Measurements from ENCODE around the gene UQCR11.

DNA sequence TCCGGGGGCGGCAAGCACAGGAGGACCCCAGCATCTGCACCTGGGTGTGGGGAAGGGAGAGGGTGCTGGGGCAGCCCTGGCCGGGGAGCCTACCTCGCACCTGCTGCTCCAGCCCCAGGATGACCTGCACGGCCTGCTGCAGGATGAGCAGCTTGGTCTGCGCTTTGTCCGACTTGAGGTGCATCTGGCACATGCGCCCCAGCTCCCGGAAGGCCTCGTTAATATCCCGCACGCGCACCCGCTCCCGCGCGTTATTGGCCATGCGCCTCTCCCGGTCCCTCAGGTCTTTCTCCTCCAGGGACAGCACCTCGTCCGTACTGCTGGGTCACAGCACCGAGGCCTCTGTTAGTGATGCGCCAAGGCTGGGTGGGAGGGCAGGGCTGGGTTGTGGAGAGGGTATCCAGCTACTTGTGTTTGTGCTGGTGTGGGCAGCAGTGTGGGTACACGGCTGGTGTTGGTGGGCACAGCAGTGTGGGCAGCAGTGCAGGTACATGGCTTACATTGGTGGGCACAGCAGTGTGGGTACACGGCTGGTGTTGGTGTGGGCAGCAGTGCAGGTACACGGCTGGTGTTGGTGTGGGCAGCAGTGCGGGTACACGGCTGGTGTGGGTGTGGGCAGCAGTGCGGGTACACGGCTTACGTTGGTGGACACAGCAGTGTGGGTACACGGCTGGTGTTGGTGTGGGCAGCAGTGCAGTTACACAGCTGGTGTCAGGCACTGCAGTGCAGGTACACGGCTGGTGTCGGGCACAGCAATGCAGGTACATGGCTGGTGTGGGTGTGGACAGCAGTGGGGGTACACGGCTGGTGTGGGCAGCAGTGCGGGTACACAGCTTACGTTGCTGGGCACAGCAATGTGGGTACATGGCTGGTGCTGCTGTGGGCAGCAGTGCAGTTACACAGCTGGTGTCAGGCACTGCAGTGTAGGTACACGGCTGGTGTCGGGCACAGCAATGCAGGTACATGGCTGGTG, 7.1 kb upstream of the UQCR11 start:
- TF ChIP-seq CTCF (IDR thresholded peaks at IDR 0.05; ENCODE audit: low read depth, low read length) (no peak), EZH2phosphoT487 (IDR thresholded peaks at IDR 0.05; ENCODE audit: low read depth) (no peak)
